Stimulated activated CD4-positive, alpha-beta T cell treated with anti-CD3 and anti-CD28 coated beads, Interleukin-2, amount 100 ng/mL, for 4 hours (primary cell): ENCODE measurements around the gene ZSCAN31.
"Not testable (repeated sequence)": the region's sequence is repeated elsewhere in the genome, so short reads cannot be mapped to it uniquely, and the experiment has no call there.

Experiments used
- DNase-seq: peaks from one replicate; pipeline ENCODE4 v3.0.0-alpha.2; 2020; ENCODE audit warnings: low read depth

The ZSCAN31 gene

GRCh38 chr6:28317866-28318265 is 18.1 kb downstream of the ZSCAN31 start:
- not testable (repeated sequence) for DNase-seq

DNA sequence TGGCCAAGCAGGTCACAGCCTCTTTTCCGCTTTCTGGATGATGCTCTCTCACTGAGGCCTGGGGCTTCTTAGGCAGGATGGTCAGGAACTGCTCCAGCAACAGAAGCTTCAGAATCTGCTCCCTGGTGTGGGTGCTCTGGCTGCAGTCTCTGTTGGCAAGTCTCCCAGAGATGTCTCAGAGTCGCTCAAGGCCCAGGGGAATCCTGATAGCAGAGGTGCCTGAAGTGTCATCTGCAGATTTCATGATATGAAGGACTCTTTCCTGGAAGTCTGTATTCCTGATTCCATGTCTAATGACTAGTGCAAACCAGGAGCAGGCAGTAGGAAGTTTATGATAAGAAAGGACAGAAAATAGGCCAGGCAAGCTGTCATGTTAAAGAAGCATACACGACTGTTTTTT is 20.3 kb downstream of the ZSCAN31 start:
- DNase-seq = no peak

- DNase-seq = no peak
Observed at GRCh38 chr6:28312939-28313338, 23.0 kb downstream of the ZSCAN31 start.

DNA sequence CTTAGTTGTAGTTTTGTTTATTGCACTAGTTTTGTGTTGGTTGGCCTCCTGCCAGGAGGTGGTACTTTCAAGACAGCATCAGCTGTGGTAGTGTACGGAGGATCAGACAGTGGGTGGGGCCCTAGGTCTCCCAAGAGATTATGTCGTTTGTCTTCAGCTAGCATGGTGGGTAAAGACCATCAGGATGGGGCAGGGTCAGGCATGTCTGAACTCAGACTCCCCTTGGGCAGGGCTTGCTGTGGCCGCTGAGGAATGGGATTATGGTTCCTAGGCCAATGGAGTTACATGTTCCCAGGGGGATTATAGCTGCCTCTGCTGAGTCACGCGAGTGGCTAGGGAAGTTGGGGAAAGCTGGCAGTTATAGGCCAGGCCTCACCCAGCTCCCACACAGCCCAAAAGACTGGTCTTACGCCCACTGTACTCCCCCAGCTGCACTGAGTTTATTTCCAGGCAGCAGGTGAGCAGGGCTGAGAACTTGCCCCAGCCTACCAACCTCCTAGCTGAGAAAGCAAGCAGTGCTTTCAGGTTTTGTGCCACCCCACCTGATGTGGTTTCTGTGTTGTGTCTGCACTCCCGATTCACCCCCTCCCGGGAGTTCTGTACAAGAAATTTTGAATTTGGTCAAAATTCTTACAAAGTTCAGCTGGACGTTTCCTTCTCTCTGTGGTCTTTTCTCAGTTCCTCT is 24.7 kb downstream of the ZSCAN31 start:
- no peak for DNase-seq

- not testable (repeated sequence) for DNase-seq
Observed at GRCh38 chr6:28306363-28306762, 29.6 kb downstream of the ZSCAN31 start.

DNA sequence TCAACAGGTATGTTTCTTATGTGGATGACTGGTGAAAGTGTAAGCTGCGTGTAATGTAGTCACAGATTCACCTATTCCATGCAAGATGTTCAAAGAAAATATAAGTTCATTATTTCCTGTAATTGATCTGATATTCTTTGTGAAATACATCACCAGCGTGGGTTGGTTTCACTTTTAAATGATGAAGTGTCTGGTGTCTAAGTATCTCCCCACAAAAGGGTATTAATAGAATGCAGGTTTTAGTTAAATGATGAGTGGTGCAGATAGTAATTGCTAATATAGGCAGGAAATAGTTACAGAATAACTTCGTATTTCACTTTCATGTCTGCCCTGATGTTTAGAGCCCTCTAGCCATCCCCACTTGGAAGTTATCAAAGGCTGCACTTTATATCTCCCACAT is 32.4 kb downstream of the ZSCAN31 start:
- no peak for DNase-seq

DNA sequence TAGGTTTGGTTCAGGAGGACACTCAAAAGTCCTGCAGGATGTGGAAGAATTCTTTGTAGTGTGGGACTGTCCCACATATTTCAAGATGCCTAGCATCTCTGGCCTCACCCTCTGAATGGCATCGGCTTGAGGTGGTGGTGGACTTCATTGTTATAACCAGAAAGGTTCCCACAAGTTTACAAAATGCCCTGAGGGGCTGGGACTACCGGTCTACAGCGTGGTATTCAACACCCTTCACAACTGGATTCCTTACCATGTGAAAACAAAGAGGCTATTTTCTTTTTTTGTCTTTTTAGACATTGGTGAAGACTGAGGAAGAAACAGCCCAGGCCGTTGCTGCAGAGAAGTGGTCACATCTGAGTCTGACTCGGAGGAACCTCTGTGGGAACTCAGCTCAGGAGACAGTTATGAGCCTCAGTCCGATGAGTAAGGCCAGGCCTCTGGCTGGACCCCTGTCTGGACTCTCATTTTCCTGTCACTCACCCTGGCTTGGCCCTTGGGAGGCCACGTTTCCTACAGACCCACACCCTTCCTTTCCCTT is 39.4 kb downstream of the ZSCAN31 start:
- DNase-seq = no peak

GRCh38 chr6:28295326-28295725 is 40.6 kb downstream of the ZSCAN31 start:
- no peak for DNase-seq

DNA sequence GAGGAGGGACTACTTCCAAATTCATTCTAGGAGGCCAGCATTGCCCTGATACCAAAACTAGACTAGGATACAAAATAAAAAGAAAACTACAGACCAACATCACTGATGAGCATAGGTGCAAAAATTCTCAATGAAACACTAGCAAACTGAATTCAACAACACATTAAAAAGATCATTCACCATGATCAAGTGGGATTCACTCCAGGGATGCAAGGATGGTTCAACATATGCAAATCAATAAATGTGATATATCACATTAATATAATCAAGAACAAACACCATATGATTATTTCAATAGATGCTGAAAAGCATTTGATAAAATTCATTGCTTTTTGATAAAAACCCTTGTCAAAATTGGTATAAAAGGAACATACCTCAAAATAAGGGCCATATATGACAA is 44.4 kb downstream of the ZSCAN31 start:
- no peak for DNase-seq

GRCh38 chr6:28282926-28283325 is 53.0 kb downstream of the ZSCAN31 start:
- no peak for DNase-seq

GRCh38 chr6:28281288-28282064 is 54.5 kb downstream of the ZSCAN31 start, which contains the start of gene PGBD1:
PGBD1 (plus strand) TSS chr6:28281572; CDS start chr6:28283814, 2,242 bp downstream.
- peak; percentile 31 for DNase-seq

DNA sequence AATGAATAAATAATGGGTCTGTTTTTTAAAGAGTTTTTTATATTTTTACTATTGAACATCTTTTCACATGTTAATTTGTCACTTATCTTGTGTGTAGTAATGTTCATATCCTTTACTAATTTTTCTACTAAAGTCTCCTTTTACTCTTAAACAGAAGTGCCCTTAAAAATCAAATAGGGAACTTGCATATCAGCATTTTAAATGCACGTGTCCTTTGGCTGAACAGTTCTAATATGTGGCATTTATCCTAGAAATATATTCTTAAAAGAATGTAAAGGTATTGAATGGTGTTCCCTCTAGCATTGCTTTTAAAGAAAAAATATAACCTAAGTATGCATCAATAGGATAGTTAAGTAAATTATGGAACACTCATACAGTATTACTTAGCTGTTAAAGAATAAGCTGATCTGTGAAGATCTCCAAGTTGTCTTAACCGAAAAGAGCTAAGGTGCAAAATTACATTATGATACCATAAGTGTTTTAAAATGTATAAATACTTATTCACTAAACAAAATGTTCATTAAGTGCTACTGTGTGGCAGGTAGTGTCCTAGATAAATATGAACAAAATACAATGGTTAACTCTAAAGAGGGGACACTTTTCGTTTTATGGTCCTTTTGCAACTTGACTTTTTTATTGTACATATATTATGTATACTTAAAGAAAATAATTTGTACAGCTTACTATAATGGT is 55.2 kb downstream of the ZSCAN31 start:
- DNase-seq = no peak

GRCh38 chr6:28277746-28278145 is 58.2 kb downstream of the ZSCAN31 start:
- DNase-seq = no peak

DNA sequence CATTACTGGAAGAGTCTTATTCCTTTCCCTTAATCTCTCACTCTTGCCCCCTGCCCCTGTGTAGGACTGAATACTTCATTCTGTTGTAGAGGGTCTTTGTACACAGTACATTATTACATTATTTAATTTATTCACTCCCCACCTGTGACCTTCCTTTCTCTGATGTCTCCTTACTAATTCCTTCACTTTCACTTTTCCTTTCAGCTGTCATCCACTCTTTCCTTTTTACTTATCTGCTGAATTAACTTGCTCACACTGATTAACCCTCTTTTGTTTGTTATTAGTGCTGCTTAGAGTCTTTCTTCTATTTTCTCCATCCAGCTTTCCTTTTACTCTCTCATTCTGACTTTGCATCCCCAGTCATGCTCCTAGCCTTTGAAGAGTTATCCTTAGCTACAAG is 61.1 kb downstream of the ZSCAN31 start:
- DNase-seq = no peak
